VCaP (cell line): ENCODE results near the gene URAD.

Experiments used
- H3K27ac ChIP-seq: fragments of 450-650 bp; 2 replicates; pipeline ENCODE4 v1.5.1; 2017
- CTCF ChIP-seq: fragments of 450-650 bp; conservative IDR thresholded peaks from 2 replicates; pipeline ENCODE4 v1.5.1; 2017; ENCODE audit warnings: mild to moderate bottlenecking, moderate library complexity

The URAD gene

GRCh38 chr13:27933580-27934328, 54.7 kb downstream of the URAD start:
- no peak for TF ChIP-seq CTCF
- no peak overlapping the region for H3K27ac ChIP-seq

GRCh38 chr13:27933118-27933517, 55.4 kb downstream of the URAD start:
- no peak overlapping the region for H3K27ac ChIP-seq
- no peak for TF ChIP-seq CTCF

- H3K27ac ChIP-seq, result no peak overlapping the region
- TF ChIP-seq CTCF, result no peak
Measured at GRCh38 chr13:27929868-27930267, 58.6 kb downstream of the URAD start.

GRCh38 chr13:27928805-27929753, 59.4 kb downstream of the URAD start:
- H3K27ac ChIP-seq, result no peak overlapping the region
- no peak for TF ChIP-seq CTCF

GRCh38 chr13:27928353-27928804, 60.1 kb downstream of the URAD start:
- TF ChIP-seq CTCF, result no peak
- no peak overlapping the region for H3K27ac ChIP-seq
